CD14-positive monocyte (primary cell): ENCODE measurements around the gene THNSL1. TPM values are rescaled to one million over a fixed set of nuclear protein-coding genes. Genes with fewer than 3 reads are reported as not detected.

Experiments used
- DNase-seq, 3 donors: peaks; one replicate each; pipeline ENCODE4 v3.0.0-alpha.2; 2011 to 2022
- H2AFZ ChIP-seq: 2 replicates; pipeline ENCODE4 v1.6.0; 2012; ENCODE audit warnings: mild to moderate bottlenecking, low read depth, low read length, inconsistent platforms; ENCODE audit not compliant: insufficient read depth, poor library complexity, severe bottlenecking
- H3K27ac ChIP-seq, 2 donors: 1 replicate in 1 of 2; 2 replicates in 1 of 2; pipeline ENCODE4 v1.5.1; 2012 to 2013; ENCODE audit warnings: low read length in 2 of 2, control low read depth in 1 of 2, inconsistent platforms in 1 of 2, low read depth in 1 of 2, mild to moderate bottlenecking in 1 of 2
- H3K27me3 ChIP-seq, 2 donors: one replicate each; pipeline versions ENCODE4 v1.6.0 to v1.6.1; 2011 to 2013; ENCODE audit warnings: low read length in 2 of 2; ENCODE audit not compliant: control insufficient read depth in 2 of 2, insufficient read depth in 2 of 2
- H3K36me3 ChIP-seq, 2 donors: replicated peaks in 1 of 2; 1 replicate in 1 of 2; 2 replicates in 1 of 2; pipeline versions ENCODE4 v1.5.1 to v1.6.1; 2012 to 2013; ENCODE audit warnings: low read length in 2 of 2, control low read depth in 1 of 2, inconsistent platforms in 1 of 2, mild to moderate bottlenecking in 1 of 2; ENCODE audit not compliant: insufficient read depth in 2 of 2, control insufficient read depth in 1 of 2
- H3K4me1 ChIP-seq, 2 donors: 1 replicate in 1 of 2; 2 replicates in 1 of 2; pipeline versions ENCODE4 v1.5.1 to v1.6.1; 2012 to 2013; ENCODE audit warnings: low read length in 2 of 2, control low read depth in 1 of 2, inconsistent platforms in 1 of 2, mild to moderate bottlenecking in 1 of 2, moderate library complexity in 1 of 2; ENCODE audit not compliant: insufficient read depth in 2 of 2, control insufficient read depth in 1 of 2
- H3K4me2 ChIP-seq: replicated peaks from 2 replicates; pipeline ENCODE3; 2012; ENCODE audit warnings: low read length, moderate library complexity, mild to moderate bottlenecking; ENCODE audit not compliant: poor library complexity, severe bottlenecking; ENCODE audit errors: extremely low read depth
- H3K4me3 ChIP-seq, 3 experiments: fragments of 200-600 bp in 1 of 3; sonication (generic) in 1 of 3; replicated peaks in 1 of 3; 1 replicate in 2 of 3; 2 replicates in 1 of 3; pipeline ENCODE4 v1.5.1; 2011 to 2013; ENCODE audit warnings: low read length in 3 of 3, mild to moderate bottlenecking in 3 of 3, control low read depth in 2 of 3, low read depth in 2 of 3, inconsistent platforms in 1 of 3, moderate library complexity in 1 of 3
- H3K79me2 ChIP-seq: 2 replicates; pipeline ENCODE4 v1.6.0; 2012; ENCODE audit warnings: mild to moderate bottlenecking, control low read depth, inconsistent platforms, low read length, moderate library complexity; ENCODE audit not compliant: insufficient read depth
- H3K9ac ChIP-seq: 2 replicates; pipeline ENCODE4 v1.6.0; 2017; ENCODE audit warnings: low read length, mild to moderate bottlenecking; ENCODE audit not compliant: insufficient read depth, poor library complexity, severe bottlenecking
- H3K9me3 ChIP-seq, 2 donors: replicated peaks in 1 of 2; 1 replicate in 1 of 2; 2 replicates in 1 of 2; pipeline versions ENCODE4 v1.5.1 to v1.6.1; 2012 to 2013; ENCODE audit warnings: low read length in 2 of 2, control low read depth in 1 of 2; ENCODE audit not compliant: control insufficient read depth in 1 of 2, insufficient read depth in 1 of 2
- H4K20me1 ChIP-seq: 2 replicates; pipeline ENCODE4 v1.6.0; 2012; ENCODE audit warnings: mild to moderate bottlenecking, low read length, control low read depth, moderate library complexity; ENCODE audit not compliant: insufficient read depth
- H3K27ac Mint-ChIP-seq, 7 donors: one replicate each; pipeline ENCODE4 v1.8.0; 2020; ENCODE audit warnings: mild to moderate bottlenecking in 7 of 7, mixed read lengths in 7 of 7, moderate library complexity in 6 of 7, inconsistent platforms in 2 of 7
- H3K27me3 Mint-ChIP-seq, 3 donors: one replicate each; pipeline ENCODE4 v1.8.0; 2021 to 2022; ENCODE audit warnings: low read depth in 3 of 3, mild to moderate bottlenecking in 3 of 3, mixed read lengths in 3 of 3, moderate library complexity in 3 of 3, inconsistent platforms in 1 of 3
- H3K36me3 Mint-ChIP-seq, 2 donors: one replicate each; pipeline ENCODE4 v1.8.0; 2020; ENCODE audit warnings: mixed read lengths in 2 of 2, inconsistent platforms in 1 of 2, mild to moderate bottlenecking in 1 of 2
- H3K4me1 Mint-ChIP-seq: one replicate; pipeline ENCODE4 v1.8.0; 2020; ENCODE audit warnings: mild to moderate bottlenecking, mixed read lengths
- H3K4me3 Mint-ChIP-seq, 2 donors: one replicate each; pipeline ENCODE4 v1.8.0; 2020; ENCODE audit warnings: mild to moderate bottlenecking in 2 of 2, mixed read lengths in 2 of 2, moderate library complexity in 1 of 2
- H3K9me3 Mint-ChIP-seq, 7 donors: one replicate each; pipeline ENCODE4 v1.8.0; 2020 to 2022; ENCODE audit warnings: mixed read lengths in 7 of 7, mild to moderate bottlenecking in 6 of 7, moderate library complexity in 6 of 7, inconsistent platforms in 2 of 7
- WGBS: methylation state at CpG from one replicate; pipeline ENCODE4 v1.1.5; 2013; ENCODE audit warnings: missing lambda C conversion rate; ENCODE audit not compliant: insufficient coverage; 5-methylcytosine and 5-hydroxymethylcytosine counted together
- intact Hi-C, 2 donors: fragments of 100-400 bp; cut with micrococcal nuclease; formaldehyde crosslinking; loops; one replicate each; pipeline versions ENCODE4 v1.15.0 to v1.15.1; 2023
- polyA plus RNA-seq, 3 donors: library from polyadenylated mRNA; depleted of rRNA in 1 of 3; unstranded in 2 of 3; stranded (reverse) in 1 of 3; fragments of 300-500 nt in 2 of 3; fragments of >200 nt in 1 of 3; fragmentation: Illumina TruSeq in 2 of 3; gene quantifications; 1 replicate in 2 of 3; 2 replicates in 1 of 3; pipeline ENCODE4 v1.2.3, GENCODE V29; 2012 to 2021
- TF ChIP-seq, protein P1 (sequence below): fragments of 200-600 bp; IDR thresholded peaks from one replicate; pipeline ENCODE4 v1.8.0; 2022; ENCODE audit warnings: antibody characterized with exemption, mild to moderate bottlenecking

Gene THNSL1
- polyA plus RNA-seq, 3 donors, result 0.03 to 0.13 TPM; not detected in 1

DNA sequence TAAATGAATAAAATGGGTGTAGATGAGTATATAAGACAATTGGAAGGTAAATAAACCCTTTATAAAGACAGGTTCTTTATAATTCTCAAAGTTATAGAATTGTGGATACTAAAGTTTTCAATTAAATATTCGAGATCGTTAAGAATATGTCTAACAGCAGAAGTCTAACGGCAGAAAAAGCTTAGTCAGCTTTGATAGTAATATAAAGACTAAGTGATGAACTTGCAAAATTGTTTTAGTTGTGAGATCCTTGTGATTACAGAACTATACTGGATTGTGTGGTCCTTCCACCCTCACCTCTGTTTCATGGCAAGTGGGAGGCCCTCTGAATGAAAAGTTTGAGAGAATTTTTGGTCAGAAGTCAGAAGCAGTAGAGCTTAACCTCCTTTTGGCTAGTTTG lies 2.3 kb downstream of the THNSL1 start:
- H3K4me3 Mint-ChIP-seq, result no peak overlapping the region
- no peak overlapping the region for H2AFZ ChIP-seq
- no peaks in the 10 kb centered on the region for H4K20me1 ChIP-seq

DNA sequence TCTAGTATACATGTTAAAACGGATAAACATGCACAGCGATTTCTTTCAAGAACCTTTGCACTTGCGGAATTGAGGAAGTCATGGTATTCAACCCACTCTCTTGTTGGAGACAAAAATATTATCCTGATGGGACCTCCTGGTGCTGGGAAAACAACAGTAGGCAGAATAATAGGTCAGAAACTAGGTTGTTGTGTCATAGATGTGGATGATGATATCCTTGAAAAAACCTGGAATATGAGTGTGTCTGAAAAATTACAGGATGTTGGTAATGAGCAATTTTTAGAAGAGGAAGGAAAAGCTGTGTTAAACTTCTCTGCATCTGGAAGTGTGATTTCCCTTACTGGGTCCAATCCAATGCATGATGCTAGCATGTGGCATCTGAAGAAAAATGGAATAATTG lies 6.9 kb downstream of the THNSL1 start:
- H3K4me2 ChIP-seq, result no peak overlapping the region
- Mint-ChIP-seq H3K36me3 (no peaks in the 10 kb centered on the region), H3K4me1 (peaks cover 9% of the 10 kb centered on the region), H3K27me3 (no peaks in the 10 kb centered on the region), H3K27ac (no peak overlapping the region), H3K4me3 (no peak overlapping the region), H3K9me3 (peaks cover 0 to 2% (median 0%) of the 10 kb centered on the region in 7 donors)
- H3K36me3 ChIP-seq, result no peaks in the 10 kb centered on the region
- no peak for DNase-seq
- H3K4me3 ChIP-seq, result no peak overlapping the region
- TF ChIP-seq, protein P1, sequence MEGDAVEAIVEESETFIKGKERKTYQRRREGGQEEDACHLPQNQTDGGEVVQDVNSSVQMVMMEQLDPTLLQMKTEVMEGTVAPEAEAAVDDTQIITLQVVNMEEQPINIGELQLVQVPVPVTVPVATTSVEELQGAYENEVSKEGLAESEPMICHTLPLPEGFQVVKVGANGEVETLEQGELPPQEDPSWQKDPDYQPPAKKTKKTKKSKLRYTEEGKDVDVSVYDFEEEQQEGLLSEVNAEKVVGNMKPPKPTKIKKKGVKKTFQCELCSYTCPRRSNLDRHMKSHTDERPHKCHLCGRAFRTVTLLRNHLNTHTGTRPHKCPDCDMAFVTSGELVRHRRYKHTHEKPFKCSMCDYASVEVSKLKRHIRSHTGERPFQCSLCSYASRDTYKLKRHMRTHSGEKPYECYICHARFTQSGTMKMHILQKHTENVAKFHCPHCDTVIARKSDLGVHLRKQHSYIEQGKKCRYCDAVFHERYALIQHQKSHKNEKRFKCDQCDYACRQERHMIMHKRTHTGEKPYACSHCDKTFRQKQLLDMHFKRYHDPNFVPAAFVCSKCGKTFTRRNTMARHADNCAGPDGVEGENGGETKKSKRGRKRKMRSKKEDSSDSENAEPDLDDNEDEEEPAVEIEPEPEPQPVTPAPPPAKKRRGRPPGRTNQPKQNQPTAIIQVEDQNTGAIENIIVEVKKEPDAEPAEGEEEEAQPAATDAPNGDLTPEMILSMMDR, result no peak
- no peaks in the 10 kb centered on the region for H3K27me3 ChIP-seq
- H3K9me3 ChIP-seq, result no peaks in the 10 kb centered on the region
- no peaks in the 10 kb centered on the region for H3K4me1 ChIP-seq
- no peaks in the 10 kb centered on the region for H3K79me2 ChIP-seq
- no peak overlapping the region for H3K27ac ChIP-seq
- WGBS, result 0% methylated on average over 1 of the region's 3 CpGs
- H4K20me1 ChIP-seq, result no peaks in the 10 kb centered on the region
- no peak overlapping the region for H3K9ac ChIP-seq
- H2AFZ ChIP-seq, result peak overlapping the region; percentile 51
- intact Hi-C loops, result no loop called here

More for the DNA sequence above, 2.3 kb downstream of the THNSL1 start:
- Mint-ChIP-seq H3K36me3 (no peaks in the 10 kb centered on the region), H3K27me3 (peaks cover 0 to 5% (median 0%) of the 10 kb centered on the region in 3 donors), H3K4me1 (peaks cover 28% of the 10 kb centered on the region), H3K9me3 (no peaks in the 10 kb centered on the region), H3K27ac (no peak overlapping the region)
- Histone ChIP-seq H3K36me3 (no peaks in the 10 kb centered on the region), H3K9ac (no peak overlapping the region), H3K9me3 (no peaks in the 10 kb centered on the region), H3K79me2 (no peaks in the 10 kb centered on the region), H3K27me3 (no peaks in the 10 kb centered on the region), H3K4me2 (no peak overlapping the region), H3K27ac (no peak overlapping the region), H3K4me1 (peaks cover 19 to 22% of the 10 kb centered on the region in 2 donors), H3K4me3 (no peak overlapping the region)
- TF ChIP-seq, protein P1, result no peak
- intact Hi-C loops, result loop anchor here (5.0 to 10.0 kb wide), 2 partner anchors 294 to 296 kb away; partner anchors contain the start of gene ARHGAP21 (in 2 of the 2)
- no peak for DNase-seq
- WGBS, result no CpG with 5 or more reads among the region's 3 CpGs
